Cortex of kidney (tissue), 1 donor: ENCODE results near the gene RIMS1.

Experiments
- DNase-seq: peaks from one replicate; lab custom pipeline; 2025; lab: John Stamatoyannopoulos, UW

The RIMS1 gene

DNA sequence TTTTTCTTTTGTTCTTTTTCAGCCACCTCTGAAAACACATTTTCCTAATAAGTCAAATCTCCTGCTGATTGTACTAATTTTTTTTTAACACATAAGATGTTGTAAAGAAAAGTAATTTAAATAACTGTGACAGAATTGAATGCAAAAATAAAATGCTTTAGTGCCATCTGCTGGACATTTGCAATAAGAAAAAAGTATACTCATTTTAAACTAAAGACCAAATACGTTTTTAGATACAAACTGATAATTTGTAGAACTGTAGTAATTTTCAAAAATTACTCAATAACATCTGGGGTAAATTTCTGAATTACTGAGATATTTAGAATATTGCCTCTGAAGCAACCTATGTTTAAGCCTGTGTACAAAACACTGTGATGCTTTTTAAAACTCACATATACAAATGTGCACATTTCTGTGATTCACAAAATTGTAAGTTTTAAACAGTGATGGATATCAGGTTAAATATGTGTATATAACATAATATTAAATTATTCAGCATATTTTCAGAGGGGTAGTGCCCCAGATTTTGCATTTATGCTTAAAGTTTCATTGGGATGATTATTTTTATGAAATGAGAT, 198.7 kb downstream of the RIMS1 start:
- DNase-seq: no peak

DNA sequence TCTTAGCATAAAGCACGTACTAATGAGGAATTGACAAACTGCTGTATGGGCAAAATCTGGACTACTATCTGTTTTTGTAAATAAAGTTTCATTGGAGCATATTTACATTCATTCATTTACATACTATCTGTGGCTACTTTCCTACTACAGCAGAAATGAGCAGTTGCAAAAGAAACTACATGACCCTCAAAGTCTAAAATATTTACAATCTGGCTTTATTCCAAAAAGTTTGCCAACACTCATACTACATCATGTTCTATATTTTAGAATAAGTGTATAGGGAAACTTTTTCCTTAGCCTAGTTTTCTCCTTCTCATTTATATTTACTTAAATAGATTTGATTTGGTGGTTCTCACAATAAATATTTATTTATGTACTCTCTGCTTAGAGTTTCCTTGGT, 208.2 kb downstream of the RIMS1 start:
- no peak for DNase-seq

DNA sequence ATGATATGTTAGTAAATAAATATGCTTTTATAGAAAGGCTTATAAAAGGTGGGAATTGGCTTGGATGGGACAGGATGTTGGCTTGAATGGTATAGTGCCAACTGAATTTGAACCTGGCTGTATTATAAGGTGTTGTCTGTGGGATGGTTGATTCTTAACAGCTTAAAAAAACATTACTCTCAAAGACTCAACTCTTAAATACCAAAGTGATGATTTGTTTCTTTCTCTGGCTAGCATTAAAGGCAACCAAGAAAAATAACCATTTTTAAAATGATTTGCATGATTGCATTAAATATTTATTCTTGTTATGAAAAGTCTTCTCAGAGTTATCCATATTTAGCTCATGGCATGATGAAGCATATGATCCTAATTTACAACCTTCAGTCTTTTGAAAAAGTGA, 216.2 kb downstream of the RIMS1 start:
- DNase-seq: no peak

DNA sequence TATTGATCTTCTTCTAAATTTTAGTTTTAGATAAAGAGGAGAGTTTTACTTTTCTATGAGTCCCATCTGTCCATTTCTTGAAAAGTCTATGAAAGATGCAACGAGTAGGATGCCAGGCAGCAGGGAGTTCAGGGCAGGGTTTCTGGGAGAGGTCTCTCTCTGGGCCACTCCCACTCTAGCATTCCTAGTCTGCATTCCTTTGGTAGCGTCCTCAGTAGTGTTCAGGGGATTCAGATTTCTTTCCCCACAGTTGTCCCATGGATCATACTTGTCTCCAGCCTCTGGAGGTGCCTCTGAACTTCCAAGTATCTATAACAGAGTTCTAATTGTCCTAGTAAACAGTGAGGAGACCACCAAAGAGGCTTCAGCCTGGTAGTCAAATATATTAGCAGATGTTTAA, 225.3 kb downstream of the RIMS1 start:
- no peak for DNase-seq

DNA sequence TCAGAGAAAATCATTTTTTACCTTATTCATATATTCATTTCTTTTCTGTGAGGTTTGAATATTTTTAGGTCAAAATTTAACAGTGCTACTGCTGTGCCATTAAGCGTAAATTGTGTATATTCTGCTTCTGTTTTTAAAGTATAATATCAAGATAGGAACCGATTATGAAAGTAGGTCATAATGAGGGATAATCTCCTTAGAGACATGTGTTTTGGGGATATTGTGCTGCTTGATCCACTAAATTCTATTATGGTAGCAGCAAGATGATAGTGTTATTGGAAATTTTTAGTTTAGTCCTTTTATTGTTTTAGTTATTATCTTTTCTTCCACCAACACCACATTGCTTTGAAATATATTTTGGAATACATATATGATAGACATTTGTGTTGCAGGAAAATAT, 244.0 kb downstream of the RIMS1 start:
- DNase-seq: no peak

DNA sequence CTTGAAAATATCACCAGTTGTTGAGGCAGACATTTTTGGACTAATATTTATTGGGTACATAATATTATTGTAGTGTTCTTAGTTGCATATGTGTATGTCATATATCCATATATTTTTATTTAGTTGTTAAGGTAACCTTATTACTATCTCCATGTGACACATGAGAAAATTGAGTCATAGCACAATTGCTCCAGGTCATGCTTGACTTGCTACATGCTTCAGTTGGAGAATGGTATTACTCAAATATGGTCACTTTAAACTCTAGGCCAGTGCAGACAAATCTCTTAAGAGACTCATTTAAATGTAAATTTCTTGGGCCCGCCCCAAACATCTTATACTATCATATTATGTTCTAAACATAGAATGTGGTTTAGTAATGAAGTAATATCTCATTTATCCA, 246.1 kb downstream of the RIMS1 start:
- DNase-seq: no peak

DNA sequence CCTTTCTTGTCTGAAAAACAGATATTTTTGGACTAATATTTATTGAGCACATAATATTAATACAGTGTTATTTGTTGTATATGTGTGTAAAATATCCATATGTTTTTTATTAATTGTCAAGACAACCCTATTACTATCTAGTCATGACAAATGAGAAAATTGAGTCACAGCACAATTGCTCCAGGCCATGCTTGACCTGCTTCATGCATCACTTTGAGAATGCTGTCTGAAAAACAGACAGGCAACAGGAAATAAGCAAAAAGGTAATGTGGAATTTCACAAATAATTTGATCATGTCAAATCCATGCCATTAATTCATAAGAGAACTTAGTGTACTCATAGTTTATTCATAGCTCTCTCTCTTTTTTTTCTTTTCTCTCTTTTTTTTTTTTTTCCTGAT, 246.5 kb downstream of the RIMS1 start:
- no peak for DNase-seq

DNA sequence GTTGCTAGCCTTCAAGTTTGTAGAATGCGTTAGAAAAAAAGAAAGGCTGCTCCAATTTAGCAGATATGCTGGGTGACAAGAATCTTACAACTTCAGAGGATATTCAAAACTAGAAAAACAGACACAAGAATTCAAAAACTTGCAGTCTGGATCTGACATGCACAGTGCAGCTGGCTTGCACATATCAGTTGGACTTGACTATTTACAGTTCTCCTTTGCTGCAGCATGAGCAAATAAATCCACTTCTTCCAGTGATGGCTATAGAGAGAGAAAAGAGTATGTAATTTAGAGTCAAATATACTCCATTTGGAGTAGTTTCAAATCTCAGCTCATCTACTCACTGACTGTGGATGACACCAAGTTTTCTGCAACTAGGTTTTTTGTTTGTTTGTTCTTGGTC, 247.0 kb downstream of the RIMS1 start:
- DNase-seq: no peak

DNA sequence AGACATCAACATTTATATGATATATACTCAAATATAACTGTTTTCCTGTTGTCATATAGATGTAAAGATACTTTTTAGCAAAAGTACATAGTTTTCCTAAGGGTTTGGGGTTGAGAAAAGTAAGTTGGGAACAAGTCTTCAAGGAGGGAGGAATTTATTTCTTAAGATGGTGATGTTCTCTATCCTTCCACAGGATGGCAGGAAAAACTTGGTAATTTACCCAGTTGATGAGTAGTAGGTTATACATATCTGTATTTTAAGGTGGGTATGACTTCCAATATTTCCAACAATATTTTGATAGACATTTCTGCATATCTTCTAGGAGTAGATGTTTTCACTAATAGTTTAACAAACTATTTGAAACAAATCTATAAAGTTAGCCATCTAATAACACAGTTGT, 254.4 kb downstream of the RIMS1 start:
- no peak for DNase-seq

DNA sequence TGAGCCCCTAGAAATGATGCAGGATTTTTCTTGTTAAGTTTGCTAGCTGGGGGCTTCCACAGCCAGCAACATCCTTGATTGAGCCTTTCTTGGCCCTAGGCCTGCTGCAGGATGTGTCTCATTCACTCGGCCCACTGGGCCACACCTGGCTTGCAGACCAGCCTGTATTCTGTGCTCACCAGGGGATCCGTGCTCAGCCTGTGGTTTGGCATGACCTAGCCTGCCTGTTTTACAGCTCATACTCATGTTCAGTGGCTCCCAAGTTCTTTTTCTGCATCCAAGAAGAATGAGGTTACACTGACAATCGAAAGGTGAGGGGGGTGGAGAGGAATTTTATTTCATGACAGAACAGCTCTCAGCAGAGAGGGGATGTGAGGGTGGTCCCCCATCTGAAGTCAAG, 263.4 kb downstream of the RIMS1 start:
- DNase-seq: no peak

DNA sequence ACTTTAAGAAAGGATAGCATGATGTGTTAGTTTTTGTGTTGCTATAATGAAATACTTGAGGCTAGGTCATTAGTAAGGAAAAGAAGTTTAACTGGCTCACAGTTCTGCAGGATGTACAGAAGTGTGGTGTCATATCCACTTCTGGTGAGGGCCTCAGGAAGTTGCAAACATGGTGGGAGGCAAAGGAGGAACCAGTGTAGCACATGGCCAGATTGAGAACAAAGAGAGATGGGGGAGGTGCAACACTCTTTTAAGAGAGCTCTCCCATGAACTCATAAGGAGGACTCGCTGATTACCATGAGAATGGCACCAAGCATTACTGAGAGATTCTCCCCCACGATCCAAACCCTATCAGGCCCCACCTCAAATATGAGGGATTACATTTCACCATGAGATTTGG, 265.4 kb downstream of the RIMS1 start:
- no peak for DNase-seq

DNA sequence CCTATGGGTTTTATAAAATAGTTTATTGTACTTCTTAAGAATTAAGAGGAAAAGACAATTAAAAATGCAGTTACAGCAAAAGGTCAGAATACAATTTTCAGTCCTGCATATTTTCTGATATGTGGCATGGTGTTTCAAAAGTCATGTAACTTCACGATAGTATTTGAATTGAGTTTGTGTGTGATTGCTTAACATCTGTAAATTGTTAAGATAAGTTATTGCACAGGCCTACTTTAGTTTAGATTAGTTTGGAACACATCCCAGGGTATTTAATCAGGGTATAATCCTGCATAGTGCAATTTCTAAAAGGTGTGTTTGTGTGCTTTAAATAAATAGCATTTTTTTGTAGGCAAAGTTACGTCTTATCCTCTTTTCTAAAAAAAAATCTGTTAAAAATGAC, 289.6 kb downstream of the RIMS1 start:
- DNase-seq: no peak

DNA sequence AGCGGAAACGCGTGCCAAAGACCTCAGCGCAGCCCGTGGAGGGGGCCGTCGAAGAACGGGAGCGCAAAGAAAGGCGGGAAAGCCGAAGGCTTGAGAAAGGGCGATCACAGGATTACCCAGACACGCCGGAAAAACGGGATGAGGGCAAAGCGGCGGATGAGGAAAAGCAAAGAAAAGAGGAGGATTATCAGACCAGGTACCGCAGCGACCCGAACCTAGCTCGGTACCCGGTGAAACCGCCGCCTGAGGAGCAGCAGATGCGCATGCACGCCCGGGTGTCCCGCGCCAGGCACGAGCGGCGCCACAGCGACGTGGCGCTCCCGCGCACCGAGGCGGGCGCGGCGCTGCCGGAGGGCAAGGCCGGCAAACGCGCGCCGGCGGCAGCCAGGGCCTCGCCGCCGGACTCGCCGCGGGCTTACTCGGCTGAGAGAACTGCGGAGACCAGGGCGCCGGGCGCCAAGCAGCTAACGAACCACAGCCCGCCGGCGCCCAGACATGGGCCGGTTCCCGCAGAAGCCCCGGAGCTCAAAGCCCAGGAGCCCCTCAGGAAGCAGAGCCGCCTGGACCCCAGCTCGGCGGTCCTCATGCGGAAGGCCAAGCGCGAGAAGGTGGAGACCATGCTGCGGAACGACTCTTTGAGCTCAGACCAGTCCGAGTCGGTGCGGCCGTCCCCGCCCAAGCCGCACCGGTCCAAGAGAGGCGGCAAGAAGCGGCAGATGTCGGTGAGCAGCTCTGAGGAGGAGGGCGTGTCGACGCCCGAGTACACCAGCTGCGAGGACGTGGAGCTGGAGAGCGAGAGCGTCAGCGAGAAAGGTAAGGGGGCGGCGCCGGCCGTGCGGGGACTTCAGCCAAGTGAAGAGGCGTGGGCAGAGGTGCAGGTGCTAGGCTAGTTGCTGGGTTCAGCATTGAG, 296.2 kb downstream of the RIMS1 start:
- no peak for DNase-seq

DNA sequence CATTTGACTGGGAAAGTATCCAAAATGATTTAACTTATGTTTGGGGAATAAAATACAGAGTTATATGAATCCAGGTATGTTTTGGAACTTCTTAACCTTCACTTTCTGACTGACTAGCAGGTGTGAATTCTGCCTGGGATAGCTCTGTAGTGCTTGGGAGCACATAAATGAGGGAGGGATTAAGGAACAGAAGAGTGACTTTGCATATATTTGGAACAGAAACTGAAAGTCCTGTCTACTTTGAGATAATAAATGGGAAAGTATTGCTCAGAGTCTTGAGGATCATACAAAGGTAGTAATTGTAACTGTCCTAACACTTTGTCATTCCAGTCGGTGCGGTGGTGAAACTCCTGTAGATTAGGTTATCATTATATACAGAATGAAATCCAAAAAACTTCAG, 317.6 kb downstream of the RIMS1 start:
- DNase-seq: no peak

DNA sequence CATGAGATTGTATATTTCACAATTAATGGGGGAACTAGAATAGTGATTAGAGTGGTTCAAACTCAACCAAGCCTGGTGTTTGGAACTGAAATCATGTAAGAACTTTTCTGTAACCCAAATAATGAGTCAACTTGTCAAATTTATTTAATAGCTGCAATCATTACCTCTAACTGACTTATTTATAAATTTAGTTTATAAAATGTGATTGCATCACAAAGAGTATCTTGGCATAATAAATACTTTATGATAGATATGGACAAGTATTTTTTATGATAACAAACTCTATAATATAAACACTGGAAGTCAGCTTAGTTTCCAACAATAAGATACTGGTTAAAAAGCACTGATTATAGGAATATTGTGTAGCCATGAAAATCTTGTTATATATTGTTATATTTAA, 319.1 kb downstream of the RIMS1 start:
- no peak for DNase-seq

DNA sequence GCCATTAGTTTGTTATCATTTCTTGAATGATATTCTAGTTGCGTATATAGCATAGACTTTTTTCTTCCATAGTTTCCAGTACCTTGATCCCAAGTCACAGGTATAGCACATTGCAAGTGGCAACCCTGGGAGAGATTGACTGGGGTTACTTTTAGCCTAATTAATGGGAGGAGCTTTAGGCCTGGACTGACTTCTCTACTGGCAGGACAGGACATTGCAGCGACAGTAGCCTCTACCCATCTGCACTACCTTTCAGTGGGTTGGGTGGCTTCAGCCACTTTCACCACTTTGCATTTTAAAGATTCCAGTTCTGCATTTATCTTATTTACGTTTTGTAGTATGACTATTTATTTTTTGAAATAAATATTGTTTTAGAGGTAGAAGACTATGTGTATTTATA, 320.3 kb downstream of the RIMS1 start:
- DNase-seq: no peak

DNA sequence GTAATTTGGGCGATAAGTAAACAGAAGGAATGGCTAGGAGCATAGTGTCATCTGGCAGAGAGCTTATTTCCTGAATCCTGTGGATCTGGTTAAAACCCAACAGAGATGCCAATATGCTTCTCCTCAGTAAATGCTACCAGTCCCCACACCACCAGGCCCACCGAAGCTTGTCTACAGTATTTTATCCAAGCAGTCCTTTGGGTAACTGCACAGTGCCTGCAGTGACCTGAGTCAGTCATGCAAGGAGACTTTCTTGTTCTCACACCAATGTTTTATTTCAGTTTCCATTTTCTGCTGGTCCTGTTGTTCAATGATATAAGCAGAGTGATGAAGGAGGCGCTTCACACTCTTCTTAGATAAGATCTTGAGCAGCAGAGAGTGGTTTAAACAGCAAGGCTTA, 326.3 kb downstream of the RIMS1 start:
- no peak for DNase-seq

DNA sequence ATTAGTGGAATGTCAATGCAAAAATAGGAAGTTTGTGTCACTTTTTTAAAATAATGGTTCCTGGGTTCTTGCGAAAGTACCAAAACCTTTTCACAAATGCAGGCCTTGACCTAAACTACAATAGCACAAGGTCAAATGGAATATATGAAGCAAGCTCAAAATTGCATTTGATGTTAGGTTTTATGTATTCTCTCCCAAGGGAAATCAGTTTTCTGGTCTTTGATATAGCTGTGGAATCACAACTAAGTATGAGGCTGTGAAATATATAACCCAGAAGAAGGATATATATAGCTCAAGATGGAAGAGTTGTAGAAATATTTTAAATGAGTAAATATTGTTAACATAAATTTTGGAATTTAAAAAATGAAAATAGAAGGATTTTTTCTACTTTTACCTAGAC, 327.3 kb downstream of the RIMS1 start:
- DNase-seq: no peak

DNA sequence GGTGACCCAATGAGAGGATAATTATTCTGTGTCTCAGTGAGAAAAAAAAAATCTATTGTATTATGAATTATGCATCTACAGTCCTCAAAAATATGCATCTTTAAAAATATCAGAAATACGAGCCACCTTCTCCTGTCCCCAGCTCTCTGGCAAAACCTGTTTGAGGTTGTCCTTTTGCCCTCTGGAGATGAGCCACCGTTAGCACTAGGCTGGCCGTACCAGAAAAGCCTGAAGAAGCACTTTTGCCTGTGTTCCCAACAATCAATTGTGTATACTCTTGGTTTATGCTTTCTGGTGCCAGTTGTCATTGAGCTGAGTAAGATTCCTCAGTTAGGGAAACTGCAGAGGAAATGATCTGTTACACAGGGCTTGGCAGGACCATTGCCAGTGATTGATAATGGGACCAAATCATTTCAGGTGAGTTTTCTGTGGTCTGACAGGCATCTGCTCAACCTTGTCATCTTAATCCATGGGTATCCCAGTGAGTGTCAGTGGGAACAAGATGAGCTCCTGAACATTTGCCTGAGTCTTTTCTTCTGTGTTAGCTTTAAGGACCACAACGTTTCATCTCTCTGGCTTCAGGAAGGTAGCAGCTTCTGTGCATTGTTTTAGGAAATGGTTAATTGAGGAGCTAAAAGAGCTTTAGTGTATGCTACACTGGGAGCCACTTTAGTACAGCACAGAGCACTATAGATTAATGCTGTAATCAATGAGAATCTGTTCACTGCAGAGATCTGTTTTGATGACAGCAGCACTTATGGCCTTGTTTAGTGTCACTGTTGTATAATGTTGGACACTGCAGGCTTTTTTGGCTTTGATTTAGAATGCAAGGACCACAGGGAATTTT, 330.1 kb downstream of the RIMS1 start:
- no peak for DNase-seq

DNA sequence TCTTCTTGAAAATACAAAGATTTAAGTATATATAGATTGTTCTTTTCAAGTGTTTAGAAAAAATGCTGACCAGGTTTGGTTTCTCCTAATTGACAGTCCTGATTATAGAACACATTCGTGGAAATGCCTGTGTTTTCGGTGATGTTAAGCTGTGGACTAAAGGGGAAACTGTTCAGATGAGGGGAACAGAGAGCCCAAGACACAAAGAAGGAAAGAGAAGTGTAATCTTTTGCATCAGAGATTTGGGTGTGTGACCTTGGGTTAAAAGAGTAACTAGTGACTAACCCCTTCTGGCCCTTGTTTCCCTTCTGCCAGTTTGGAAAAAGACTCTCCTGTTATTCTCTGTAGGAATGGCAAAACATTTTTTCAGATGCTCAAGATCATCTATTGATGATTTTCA, 331.3 kb downstream of the RIMS1 start:
- DNase-seq: no peak

DNA sequence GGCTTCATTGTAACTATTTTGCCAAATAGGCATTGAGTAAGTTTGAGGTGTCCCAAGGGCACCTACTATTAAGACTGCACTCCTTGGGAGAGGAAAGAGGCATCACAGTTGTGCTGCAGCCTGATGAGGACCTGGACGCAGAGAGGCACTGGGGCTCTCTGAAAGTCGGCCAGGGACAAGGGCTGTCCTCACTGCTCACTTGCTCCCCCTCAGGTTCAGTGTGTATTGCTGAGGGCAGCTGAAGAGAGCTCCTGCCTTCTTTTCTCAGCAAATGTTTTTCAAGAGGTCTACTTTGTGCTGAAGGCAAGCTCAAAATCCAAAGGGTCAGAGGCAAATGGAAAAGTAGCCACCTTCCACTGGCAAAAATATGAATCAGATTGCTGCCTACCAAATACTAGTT, 331.8 kb downstream of the RIMS1 start:
- no peak for DNase-seq

DNA sequence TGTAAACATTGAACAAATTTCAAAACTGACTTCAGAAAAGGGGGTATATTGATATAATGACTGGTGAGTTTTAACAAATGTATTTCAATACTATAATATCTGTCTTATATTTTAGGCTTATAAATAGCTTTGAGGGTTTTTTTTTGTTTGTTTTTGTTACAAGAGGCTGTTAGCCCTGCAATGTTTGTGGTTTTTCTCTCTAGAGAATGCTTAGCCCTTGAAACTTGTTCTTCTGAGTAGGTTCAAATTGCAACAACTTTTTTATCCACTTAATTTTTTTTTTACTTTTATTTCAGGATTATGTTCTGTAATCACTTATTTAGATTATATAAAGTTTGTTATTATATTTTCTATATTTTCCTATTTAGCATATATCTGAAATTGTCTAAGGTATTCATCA, 333.2 kb downstream of the RIMS1 start:
- no peak for DNase-seq

DNA sequence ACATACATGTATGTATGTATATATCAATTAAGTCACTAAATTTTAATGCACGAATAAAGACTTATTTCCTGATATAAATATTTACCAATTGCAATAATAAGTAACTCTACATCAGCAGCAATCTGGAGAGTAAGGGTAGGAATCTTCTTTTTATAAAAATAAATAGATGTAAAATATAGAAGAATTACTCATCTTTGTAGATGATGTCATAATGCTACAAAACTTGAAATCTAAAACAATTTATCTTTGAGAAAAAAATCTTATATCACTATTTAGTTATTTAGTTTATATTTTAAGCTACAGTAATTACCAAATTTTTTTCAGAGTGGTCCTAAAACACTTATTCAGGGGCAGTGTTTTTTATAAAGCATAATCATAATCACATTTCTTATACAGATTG, 351.7 kb downstream of the RIMS1 start:
- DNase-seq: no peak
